NCI-H146 treated with DMSO at 0.1 percent for 48 hours (cell line): ENCODE results near the gene FBXO10.

Experiments used
- DNase-seq: peaks from one replicate; lab custom pipeline; 2025; ENCODE audit not compliant: unreplicated experiment; lab: John Stamatoyannopoulos, UW

Gene FBXO10

GRCh38 chr9:37596504-37596903 is 20.3 kb upstream of the FBXO10 start:
- no peak for DNase-seq

- DNase-seq = no peak
Observed at GRCh38 chr9:37593883-37594448, 17.8 kb upstream of the FBXO10 start.

- peak; percentile 90 for DNase-seq
Observed at GRCh38 chr9:37592108-37592951, 16.1 kb upstream of the FBXO10 start, which contains the start of gene TOMM5. Gene TOMM5, minus strand, starts transcription at chr9:37592597. Its CDS starts 65 bp downstream, at chr9:37592532.

- DNase-seq = no peak
Observed at GRCh38 chr9:37587521-37587920, 11.3 kb upstream of the FBXO10 start.

GRCh38 chr9:37583522-37584121 is 7.4 kb upstream of the FBXO10 start:
- DNase-seq = no peak

- peak; percentile 27 for DNase-seq
Observed at GRCh38 chr9:37582548-37583157, 6.5 kb upstream of the FBXO10 start.

- DNase-seq = no peak
Observed at GRCh38 chr9:37575511-37575914, 667 bp downstream of the FBXO10 start.

GRCh38 chr9:37575001-37575400 is 1.2 kb downstream of the FBXO10 start:
- DNase-seq = no peak

- no peak for DNase-seq
Observed at GRCh38 chr9:37574241-37574721, 1.9 kb downstream of the FBXO10 start.

GRCh38 chr9:37571282-37571681 is 4.9 kb downstream of the FBXO10 start:
- no peak for DNase-seq

GRCh38 chr9:37566716-37567115 is 9.5 kb downstream of the FBXO10 start:
- no peak for DNase-seq

- DNase-seq = no peak
Observed at GRCh38 chr9:37565661-37566618, 10.2 kb downstream of the FBXO10 start.

- no peak for DNase-seq
Observed at GRCh38 chr9:37564916-37565315, 11.3 kb downstream of the FBXO10 start.

- DNase-seq = no peak
Observed at GRCh38 chr9:37563806-37564513, 12.2 kb downstream of the FBXO10 start.

GRCh38 chr9:37562826-37563225 is 13.4 kb downstream of the FBXO10 start:
- DNase-seq = no peak

- no peak for DNase-seq
Observed at GRCh38 chr9:37561682-37562081, 14.5 kb downstream of the FBXO10 start.

GRCh38 chr9:37559855-37560592 is 16.2 kb downstream of the FBXO10 start:
- no peak for DNase-seq

- peak; percentile 47 for DNase-seq
Observed at GRCh38 chr9:37559125-37559524, 17.1 kb downstream of the FBXO10 start.

- DNase-seq = no peak
Observed at GRCh38 chr9:37555786-37556185, 20.4 kb downstream of the FBXO10 start.
